Tibial nerve (tissue), 4 donors: Measurements from ENCODE around the gene PANK4.

Source experiments
- EP300 ChIP-seq, 2 donors: sonication (generic); formaldehyde crosslinking; IDR thresholded peaks; one replicate each; pipeline ENCODE4 v1.6.1; 2017; ENCODE audit warnings: antibody characterized with exemption in 2 of 2, mild to moderate bottlenecking in 1 of 2
- POLR2A ChIP-seq, 2 donors: fragments of 450-650 bp; IDR thresholded peaks; one replicate each; pipeline ENCODE4 v1.6.1; 2017; ENCODE audit warnings: antibody characterized with exemption in 2 of 2, mild to moderate bottlenecking in 2 of 2, moderate library complexity in 2 of 2
- TF ChIP-seq, protein P1 (sequence below), 5 experiments: fragments of 200-600 bp in 3 of 5; fragments of 450-650 bp in 2 of 5; sonication (generic) in 3 of 5; IDR thresholded peaks; one replicate each; pipeline ENCODE4 v1.5.1; 2016 to 2019; ENCODE audit warnings: antibody characterized with exemption in 5 of 5, mild to moderate bottlenecking in 3 of 5, moderate library complexity in 2 of 5

DNA sequence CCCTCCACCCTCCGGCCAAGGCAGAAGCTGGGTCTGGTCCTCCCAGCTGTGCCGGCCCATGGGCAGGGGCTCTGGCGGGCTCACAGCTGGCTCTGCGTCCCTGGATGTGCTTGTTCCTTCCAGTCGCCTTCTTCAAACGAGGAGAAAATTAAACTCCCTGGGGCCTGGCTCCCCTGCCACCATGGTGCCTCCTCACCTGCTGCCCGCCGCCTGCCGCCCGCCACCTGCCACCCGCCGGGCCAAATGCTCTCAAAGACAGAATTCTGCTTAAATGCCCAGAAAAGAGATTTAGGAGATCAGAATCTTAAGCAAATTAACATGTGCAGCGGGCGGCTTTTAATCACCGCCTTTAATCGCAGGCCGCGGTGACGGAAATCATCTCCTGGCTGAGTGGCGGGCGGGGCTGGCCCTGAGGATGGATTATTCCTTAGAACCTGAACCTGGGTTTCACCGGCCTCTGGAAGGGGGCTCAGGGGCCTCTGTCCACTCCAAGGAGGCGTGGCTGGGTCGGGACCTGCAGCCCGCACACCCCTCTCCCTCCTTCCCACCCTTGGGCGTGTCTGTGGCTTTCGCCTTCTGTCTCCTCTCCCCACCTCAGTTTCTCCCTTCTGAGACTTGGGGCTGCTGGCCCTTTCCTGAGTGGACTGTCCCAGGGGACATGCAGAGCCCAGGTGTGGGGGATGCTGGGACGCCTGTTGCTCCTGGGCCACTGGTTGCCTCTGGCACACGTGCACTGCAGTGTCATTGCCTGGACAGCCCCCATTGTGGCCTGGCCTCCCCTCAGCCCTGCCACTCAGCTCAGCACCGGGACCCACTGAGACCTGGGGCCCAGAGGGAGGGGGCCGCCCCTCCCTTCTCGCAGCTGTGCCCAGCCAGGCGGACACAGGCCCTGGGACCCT, 60.8 kb downstream of the PANK4 start:
- no peak for TF ChIP-seq EP300 (IDR thresholded peaks at IDR 0.05)
- no peak for TF ChIP-seq POLR2A (IDR thresholded peaks at IDR 0.05)
- TF ChIP-seq, protein P1, sequence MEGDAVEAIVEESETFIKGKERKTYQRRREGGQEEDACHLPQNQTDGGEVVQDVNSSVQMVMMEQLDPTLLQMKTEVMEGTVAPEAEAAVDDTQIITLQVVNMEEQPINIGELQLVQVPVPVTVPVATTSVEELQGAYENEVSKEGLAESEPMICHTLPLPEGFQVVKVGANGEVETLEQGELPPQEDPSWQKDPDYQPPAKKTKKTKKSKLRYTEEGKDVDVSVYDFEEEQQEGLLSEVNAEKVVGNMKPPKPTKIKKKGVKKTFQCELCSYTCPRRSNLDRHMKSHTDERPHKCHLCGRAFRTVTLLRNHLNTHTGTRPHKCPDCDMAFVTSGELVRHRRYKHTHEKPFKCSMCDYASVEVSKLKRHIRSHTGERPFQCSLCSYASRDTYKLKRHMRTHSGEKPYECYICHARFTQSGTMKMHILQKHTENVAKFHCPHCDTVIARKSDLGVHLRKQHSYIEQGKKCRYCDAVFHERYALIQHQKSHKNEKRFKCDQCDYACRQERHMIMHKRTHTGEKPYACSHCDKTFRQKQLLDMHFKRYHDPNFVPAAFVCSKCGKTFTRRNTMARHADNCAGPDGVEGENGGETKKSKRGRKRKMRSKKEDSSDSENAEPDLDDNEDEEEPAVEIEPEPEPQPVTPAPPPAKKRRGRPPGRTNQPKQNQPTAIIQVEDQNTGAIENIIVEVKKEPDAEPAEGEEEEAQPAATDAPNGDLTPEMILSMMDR (IDR thresholded peaks at IDR 0.05), result no peak
